Memory B cell (primary cell): ENCODE data around the gene FOXO6.

ENCODE experiments used
- ATAC-seq: fragments of 150-1000 bp; cut with Tn5 transposase; 2 replicates; pipeline ENCODE4 v1.10.0; 2021; ENCODE audit warnings: low read depth, mild to moderate bottlenecking, moderate library complexity
- DNase-seq, 2 donors: peaks; one replicate each; pipeline ENCODE4 v3.0.0; 2022; ENCODE audit warnings: low spot score in 2 of 2
- H3K27ac Mint-ChIP-seq: one replicate; pipeline ENCODE4 v1.8.0; 2022; ENCODE audit warnings: mild to moderate bottlenecking, moderate library complexity, mixed read lengths
- H3K27me3 Mint-ChIP-seq: one replicate; pipeline ENCODE4 v1.8.0; 2022; ENCODE audit warnings: mixed read lengths
- H3K36me3 Mint-ChIP-seq: one replicate; pipeline ENCODE4 v1.8.0; 2022; ENCODE audit warnings: mild to moderate bottlenecking, mixed read lengths
- H3K4me1 Mint-ChIP-seq: one replicate; pipeline ENCODE4 v1.8.0; 2022; ENCODE audit warnings: mixed read lengths
- H3K4me3 Mint-ChIP-seq: one replicate; pipeline ENCODE4 v1.8.0; 2022; ENCODE audit warnings: mild to moderate bottlenecking, moderate library complexity, mixed read lengths
- H3K9me3 Mint-ChIP-seq: one replicate; pipeline ENCODE4 v1.8.0; 2022; ENCODE audit warnings: mixed read lengths

FOXO6 gene

DNA sequence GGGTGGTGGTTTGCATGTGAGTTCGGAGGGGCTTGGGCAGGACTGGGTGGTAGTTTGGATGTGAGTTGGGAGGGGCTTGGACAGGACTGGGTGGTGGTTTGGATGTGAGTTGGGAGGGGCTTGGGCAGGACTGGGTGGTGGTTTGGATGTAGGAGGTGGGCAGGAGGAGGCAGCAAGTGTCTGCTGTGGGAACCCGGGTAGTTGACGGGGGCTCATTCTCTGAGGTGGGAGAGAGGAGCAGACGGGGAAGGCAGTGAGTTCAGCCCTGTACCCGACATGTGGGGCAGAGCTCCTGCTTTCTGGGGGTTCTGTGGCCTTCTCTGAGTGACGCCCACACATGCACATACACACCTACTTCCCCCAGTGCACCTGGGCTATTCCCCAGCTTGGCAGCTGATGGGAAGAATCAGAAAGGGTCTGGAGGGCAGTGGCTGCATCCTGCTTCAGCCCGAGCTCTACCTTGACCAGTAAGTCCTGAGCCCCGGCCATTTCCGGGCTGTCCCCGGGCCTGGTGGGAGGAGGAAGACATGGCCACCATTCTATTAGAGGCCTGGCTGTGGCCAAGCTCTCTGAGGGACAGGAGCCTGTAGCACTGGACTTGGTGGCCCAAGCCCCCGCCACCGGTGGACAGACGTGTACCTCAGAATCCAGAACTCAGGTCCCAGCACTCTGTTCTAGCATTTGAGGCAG lies 65.1 kb downstream of the FOXO6 start:
- Mint-ChIP-seq H3K9me3 (no peaks in the 10 kb centered on the region), H3K36me3 (no peaks in the 10 kb centered on the region), H3K27ac (no peak overlapping the region), H3K27me3 (peaks cover 13% of the 10 kb centered on the region), H3K4me1 (no peaks in the 10 kb centered on the region), H3K4me3 (no peak overlapping the region)
- no peak for DNase-seq
- no peak for ATAC-seq

- Mint-ChIP-seq H3K4me3 (no peak overlapping the region), H3K27me3 (peaks cover 11% of the 10 kb centered on the region), H3K4me1 (no peaks in the 10 kb centered on the region), H3K36me3 (no peaks in the 10 kb centered on the region), H3K27ac (no peak overlapping the region), H3K9me3 (no peaks in the 10 kb centered on the region)
- ATAC-seq (no peak), DNase-seq (no peak)
Measured at GRCh38 chr1:41427122-41427913, 66.1 kb downstream of the FOXO6 start.

DNA sequence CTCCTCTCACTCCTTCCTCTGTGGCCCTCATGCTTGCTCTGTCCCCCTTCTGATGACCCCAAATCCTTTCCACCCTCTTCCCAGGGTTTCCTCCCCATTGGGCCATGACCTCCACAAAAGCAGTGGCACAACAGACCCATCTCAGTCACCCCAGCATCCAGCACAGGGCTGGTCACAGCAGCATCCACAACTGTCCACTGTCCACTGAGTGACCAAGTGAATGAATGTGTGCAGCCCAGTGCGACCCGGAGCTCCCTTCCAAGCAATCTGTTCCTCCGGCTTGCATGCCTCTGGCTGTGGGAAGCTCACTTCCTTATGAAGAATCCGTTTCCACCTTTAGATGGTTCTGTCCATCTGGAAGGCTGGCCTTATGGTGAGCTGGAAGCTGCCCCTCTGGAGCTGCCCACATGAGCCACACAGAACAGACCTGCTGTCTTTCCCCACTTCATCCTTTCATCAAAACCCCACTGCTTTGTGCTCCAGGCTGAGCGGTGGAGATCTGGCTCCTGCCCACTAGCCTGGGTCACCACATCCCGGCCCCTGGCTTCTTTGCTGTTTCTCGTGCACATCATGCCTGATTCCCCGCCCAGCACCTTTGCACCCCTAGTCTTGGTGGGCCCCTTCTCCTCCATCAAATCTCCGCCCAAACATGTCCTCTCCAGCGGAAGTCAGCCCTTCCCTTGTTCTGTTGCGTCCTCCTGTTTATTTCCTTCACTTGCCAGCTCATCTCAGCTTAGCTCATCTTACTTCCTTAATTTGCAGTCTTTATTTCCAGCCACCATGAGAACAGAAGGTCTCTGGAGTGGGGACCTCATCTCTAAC lies 66.9 kb downstream of the FOXO6 start:
- no peak for ATAC-seq
- no peak overlapping the region for H3K4me3 Mint-ChIP-seq
- no peaks in the 10 kb centered on the region for H3K9me3 Mint-ChIP-seq
- H3K27me3 Mint-ChIP-seq: peaks cover 14% of the 10 kb centered on the region
- DNase-seq: no peak
- H3K27ac Mint-ChIP-seq: no peak overlapping the region
- H3K36me3 Mint-ChIP-seq: no peaks in the 10 kb centered on the region
- H3K4me1 Mint-ChIP-seq: no peaks in the 10 kb centered on the region

DNA sequence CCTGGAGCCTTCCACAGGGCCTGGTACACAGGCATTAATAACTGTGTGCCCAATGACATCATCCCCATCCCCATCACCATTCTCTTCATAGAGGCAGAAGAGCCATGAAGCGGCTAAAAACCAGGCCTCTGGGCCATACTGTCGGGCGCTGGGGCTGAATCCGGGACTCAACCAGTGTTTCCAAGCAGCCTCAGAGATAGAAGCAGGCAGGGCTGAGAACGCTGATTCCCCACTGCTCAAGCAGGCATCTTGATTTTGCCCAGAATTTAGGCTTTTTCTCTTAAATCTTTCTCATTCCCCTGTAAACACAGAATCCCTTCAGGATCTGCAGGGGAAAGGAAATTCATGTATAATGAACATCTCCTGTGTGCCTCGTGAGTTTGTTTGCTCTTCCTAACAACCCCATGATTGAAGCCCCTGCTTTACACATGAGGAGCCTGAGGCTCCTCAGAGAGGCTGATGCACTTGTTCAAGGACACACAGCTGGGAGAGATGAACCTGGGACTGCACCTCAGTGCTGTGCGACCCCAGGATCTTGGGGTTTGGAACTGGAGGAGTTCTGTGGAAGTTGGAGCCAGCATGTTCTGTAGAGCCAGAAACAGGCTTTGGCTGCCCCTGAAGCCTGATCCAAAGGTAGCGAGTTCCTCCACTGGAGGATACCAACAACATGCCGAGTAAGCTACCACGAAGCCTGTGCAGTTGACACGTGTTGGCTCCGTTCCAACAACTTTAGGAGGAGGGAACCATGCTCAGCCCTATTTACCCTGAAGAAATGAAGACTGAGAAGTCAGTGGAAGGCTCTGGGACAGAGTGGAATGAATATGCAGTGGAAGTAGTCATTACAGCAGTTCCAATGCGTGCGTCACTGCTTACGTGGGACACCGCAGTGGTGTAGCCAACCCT lies 67.8 kb downstream of the FOXO6 start:
- Mint-ChIP-seq H3K27me3 (peaks cover 19% of the 10 kb centered on the region), H3K4me1 (no peaks in the 10 kb centered on the region), H3K4me3 (no peak overlapping the region), H3K9me3 (no peaks in the 10 kb centered on the region), H3K27ac (no peak overlapping the region), H3K36me3 (no peaks in the 10 kb centered on the region)
- ATAC-seq (no peak), DNase-seq (no peak)

GRCh38 chr1:41429641-41430035 lies 68.4 kb downstream of the FOXO6 start:
- H3K4me3 Mint-ChIP-seq: no peak overlapping the region
- no peaks in the 10 kb centered on the region for H3K36me3 Mint-ChIP-seq
- no peak overlapping the region for H3K27ac Mint-ChIP-seq
- ATAC-seq: no peak
- H3K27me3 Mint-ChIP-seq: peaks cover 24% of the 10 kb centered on the region
- DNase-seq: no peak
- no peaks in the 10 kb centered on the region for H3K9me3 Mint-ChIP-seq
- no peaks in the 10 kb centered on the region for H3K4me1 Mint-ChIP-seq

GRCh38 chr1:41430069-41430468 lies 68.8 kb downstream of the FOXO6 start:
- DNase-seq (no peak), ATAC-seq (no peak)
- no peaks in the 10 kb centered on the region for H3K9me3 Mint-ChIP-seq
- peaks cover 27% of the 10 kb centered on the region for H3K27me3 Mint-ChIP-seq
- no peaks in the 10 kb centered on the region for H3K36me3 Mint-ChIP-seq
- H3K27ac Mint-ChIP-seq: no peak overlapping the region
- H3K4me3 Mint-ChIP-seq: no peak overlapping the region
- no peaks in the 10 kb centered on the region for H3K4me1 Mint-ChIP-seq

GRCh38 chr1:41430582-41430981 lies 69.3 kb downstream of the FOXO6 start:
- Mint-ChIP-seq H3K9me3 (no peaks in the 10 kb centered on the region), H3K27me3 (peaks cover 28% of the 10 kb centered on the region), H3K4me3 (no peak overlapping the region), H3K4me1 (no peaks in the 10 kb centered on the region), H3K27ac (no peak overlapping the region), H3K36me3 (no peaks in the 10 kb centered on the region)
- ATAC-seq (no peak), DNase-seq (no peak)

DNA sequence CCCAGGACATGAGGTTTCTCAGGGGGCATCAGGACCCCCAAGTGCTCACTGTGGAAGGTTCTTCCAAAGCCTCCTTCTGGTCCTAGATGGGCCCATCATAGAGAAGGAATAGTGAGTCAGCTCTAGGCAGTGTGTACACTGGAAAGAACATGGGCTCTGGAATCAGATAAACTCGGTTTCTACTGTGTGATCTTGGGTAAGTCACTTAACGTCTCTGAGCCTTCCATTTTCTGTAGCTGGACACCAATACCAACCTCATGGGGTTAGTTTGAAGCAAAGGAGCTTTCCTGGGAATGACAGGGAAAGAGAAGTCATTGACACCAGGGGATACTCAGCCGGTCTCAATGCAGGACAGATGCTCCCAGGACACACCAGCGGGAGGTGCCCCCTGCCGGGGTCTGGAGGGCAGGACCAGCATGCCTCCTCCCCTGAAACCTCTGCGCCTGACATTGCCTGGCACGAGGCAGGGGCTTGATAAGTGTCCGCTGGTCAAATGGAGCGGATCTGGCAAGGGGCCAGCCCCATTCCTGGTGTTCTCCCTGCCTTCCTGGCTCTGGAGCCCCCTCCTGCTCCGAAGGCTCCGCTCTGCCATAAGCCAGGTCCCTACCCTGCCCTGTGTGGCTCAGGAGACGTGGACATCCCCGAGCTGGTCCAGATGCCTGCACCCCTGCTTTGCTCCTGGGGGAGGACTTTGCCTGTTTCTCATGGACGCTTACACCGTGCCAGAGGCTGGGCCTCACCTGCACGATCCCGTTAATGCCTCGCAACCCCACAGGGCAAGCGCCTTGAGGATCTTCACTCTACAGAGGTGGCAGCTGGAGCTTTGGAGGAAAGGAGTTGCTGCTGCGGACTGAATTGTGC lies 70.5 kb downstream of the FOXO6 start:
- H3K36me3 Mint-ChIP-seq: no peaks in the 10 kb centered on the region
- no peaks in the 10 kb centered on the region for H3K4me1 Mint-ChIP-seq
- no peak overlapping the region for H3K27ac Mint-ChIP-seq
- no peaks in the 10 kb centered on the region for H3K9me3 Mint-ChIP-seq
- DNase-seq (no peak), ATAC-seq (no peak)
- peaks cover 29% of the 10 kb centered on the region for H3K27me3 Mint-ChIP-seq
- H3K4me3 Mint-ChIP-seq: no peak overlapping the region
